WTC11 (cell line): ENCODE data around the gene STK25.

ENCODE experiments used
- CREM ChIP-seq: sonication (generic); formaldehyde crosslinking; IDR thresholded peaks from 2 replicates; pipeline ENCODE4 v1.8.1; 2022; ENCODE audit warnings: mild to moderate bottlenecking, missing genetic modification reagents, moderate library complexity
- FOXJ3 ChIP-seq: sonication (generic); formaldehyde crosslinking; IDR thresholded peaks from 2 replicates; pipeline ENCODE4 v1.9.0; 2021; ENCODE audit warnings: missing genetic modification reagents, mild to moderate bottlenecking, borderline replicate concordance
- NR2C2 ChIP-seq: sonication (generic); formaldehyde crosslinking; IDR thresholded peaks from 2 replicates; pipeline ENCODE4 v1.8.0; 2022; ENCODE audit warnings: mild to moderate bottlenecking, missing genetic modification reagents
- SMAD3 ChIP-seq: sonication (generic); formaldehyde crosslinking; IDR thresholded peaks from 2 replicates; pipeline ENCODE4 v1.8.0; 2022; ENCODE audit warnings: missing genetic modification reagents, mild to moderate bottlenecking, borderline replicate concordance
- TEAD1 ChIP-seq: sonication (generic); formaldehyde crosslinking; IDR thresholded peaks from 2 replicates; pipeline ENCODE4 v1.8.0; 2022; ENCODE audit warnings: mild to moderate bottlenecking, missing genetic modification reagents
- ZNF423 ChIP-seq: fragments of 250-450 bp; sonication (Bioruptor Pico); IDR thresholded peaks from 2 replicates; pipeline ENCODE4 v2.1.2; 2022; ENCODE audit warnings: mild to moderate bottlenecking, moderate library complexity
- TF ChIP-seq, protein P1 (sequence below): fragments of 200-600 bp; IDR thresholded peaks from 2 replicates; pipeline ENCODE4 v1.8.0; 2022; ENCODE audit warnings: antibody characterized with exemption
- TF ChIP-seq, protein P2 (sequence below): sonication (generic); formaldehyde crosslinking; IDR thresholded peaks from 2 replicates; pipeline ENCODE4 v1.8.0; 2022; ENCODE audit warnings: mild to moderate bottlenecking, missing genetic modification reagents
- TF ChIP-seq, protein P3 (sequence below): sonication (generic); formaldehyde crosslinking; IDR thresholded peaks from 2 replicates; pipeline ENCODE4 v1.8.1; 2022; ENCODE audit warnings: low read depth, mild to moderate bottlenecking, moderate library complexity, missing genetic modification reagents, borderline replicate concordance
- TF ChIP-seq, protein P4 (sequence below): sonication (generic); formaldehyde crosslinking; IDR thresholded peaks from 2 replicates; pipeline ENCODE4 v1.8.1; 2022; ENCODE audit warnings: mild to moderate bottlenecking, moderate library complexity, missing genetic modification reagents
- TF ChIP-seq, protein P5 (sequence below): sonication (generic); formaldehyde crosslinking; IDR thresholded peaks from 2 replicates; pipeline ENCODE4 v1.8.0; 2022; ENCODE audit warnings: mild to moderate bottlenecking, missing genetic modification reagents
- TF ChIP-seq, protein P6 (sequence below): fragments of 250-450 bp; sonication (Bioruptor Pico); IDR thresholded peaks from 2 replicates; pipeline ENCODE4 v1.8.0; 2021; ENCODE audit warnings: mild to moderate bottlenecking

DNA sequence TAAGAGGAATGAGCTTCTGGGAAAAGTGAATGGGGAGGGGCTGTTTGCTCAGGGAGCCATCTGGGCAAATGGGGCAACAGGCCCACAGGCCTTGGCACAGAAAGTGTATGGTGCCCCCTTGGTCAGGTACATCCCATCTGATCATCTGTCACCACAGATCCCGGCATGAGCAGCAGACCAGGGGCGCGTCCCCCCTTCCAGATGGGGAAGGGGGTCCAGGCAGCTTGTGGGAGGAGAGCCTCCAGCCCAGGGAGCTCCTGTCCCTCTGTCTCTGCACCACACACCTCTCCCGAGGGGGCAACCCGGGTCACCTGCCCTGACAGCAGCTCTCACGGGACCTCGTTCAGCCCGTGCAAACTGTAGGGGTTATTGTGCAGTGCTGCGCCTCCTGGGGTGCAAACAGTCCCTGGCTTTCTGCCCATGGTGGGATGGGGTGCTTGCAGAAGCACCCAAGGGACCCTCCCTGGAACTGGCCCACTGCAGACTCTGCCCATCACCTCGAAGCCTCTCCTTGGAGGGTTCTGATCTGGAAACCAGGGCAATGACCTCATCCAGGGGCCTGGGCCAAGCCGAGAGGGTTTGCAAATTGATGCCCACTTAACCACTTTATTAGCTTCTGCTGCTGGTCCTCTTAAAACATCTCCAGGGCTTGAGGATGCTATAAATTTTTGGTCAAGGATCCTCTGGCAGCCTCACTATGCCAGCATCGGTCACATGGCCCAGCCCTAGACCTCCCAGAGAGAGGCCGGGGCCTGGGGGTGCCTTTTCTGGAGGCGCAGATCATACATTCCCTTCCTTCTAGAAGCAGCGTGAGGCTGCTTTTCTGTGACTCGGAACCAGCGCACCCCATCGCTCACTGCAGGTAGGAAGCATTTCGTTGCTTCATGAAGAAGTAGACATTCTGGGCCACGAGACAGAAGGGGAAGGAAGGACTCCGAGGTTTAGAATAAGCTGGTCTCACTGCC, 42.5 kb upstream of the STK25 start:
- TF ChIP-seq, protein P1, sequence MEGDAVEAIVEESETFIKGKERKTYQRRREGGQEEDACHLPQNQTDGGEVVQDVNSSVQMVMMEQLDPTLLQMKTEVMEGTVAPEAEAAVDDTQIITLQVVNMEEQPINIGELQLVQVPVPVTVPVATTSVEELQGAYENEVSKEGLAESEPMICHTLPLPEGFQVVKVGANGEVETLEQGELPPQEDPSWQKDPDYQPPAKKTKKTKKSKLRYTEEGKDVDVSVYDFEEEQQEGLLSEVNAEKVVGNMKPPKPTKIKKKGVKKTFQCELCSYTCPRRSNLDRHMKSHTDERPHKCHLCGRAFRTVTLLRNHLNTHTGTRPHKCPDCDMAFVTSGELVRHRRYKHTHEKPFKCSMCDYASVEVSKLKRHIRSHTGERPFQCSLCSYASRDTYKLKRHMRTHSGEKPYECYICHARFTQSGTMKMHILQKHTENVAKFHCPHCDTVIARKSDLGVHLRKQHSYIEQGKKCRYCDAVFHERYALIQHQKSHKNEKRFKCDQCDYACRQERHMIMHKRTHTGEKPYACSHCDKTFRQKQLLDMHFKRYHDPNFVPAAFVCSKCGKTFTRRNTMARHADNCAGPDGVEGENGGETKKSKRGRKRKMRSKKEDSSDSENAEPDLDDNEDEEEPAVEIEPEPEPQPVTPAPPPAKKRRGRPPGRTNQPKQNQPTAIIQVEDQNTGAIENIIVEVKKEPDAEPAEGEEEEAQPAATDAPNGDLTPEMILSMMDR = no peak
- TF ChIP-seq, protein P2, sequence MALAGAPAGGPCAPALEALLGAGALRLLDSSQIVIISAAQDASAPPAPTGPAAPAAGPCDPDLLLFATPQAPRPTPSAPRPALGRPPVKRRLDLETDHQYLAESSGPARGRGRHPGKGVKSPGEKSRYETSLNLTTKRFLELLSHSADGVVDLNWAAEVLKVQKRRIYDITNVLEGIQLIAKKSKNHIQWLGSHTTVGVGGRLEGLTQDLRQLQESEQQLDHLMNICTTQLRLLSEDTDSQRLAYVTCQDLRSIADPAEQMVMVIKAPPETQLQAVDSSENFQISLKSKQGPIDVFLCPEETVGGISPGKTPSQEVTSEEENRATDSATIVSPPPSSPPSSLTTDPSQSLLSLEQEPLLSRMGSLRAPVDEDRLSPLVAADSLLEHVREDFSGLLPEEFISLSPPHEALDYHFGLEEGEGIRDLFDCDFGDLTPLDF (CRISPR knock-in tag) = no peak
- TF ChIP-seq, protein P3, sequence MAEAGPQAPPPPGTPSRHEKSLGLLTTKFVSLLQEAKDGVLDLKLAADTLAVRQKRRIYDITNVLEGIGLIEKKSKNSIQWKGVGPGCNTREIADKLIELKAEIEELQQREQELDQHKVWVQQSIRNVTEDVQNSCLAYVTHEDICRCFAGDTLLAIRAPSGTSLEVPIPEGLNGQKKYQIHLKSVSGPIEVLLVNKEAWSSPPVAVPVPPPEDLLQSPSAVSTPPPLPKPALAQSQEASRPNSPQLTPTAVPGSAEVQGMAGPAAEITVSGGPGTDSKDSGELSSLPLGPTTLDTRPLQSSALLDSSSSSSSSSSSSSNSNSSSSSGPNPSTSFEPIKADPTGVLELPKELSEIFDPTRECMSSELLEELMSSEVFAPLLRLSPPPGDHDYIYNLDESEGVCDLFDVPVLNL (CRISPR knock-in tag) = no peak
- TF ChIP-seq, protein P4, sequence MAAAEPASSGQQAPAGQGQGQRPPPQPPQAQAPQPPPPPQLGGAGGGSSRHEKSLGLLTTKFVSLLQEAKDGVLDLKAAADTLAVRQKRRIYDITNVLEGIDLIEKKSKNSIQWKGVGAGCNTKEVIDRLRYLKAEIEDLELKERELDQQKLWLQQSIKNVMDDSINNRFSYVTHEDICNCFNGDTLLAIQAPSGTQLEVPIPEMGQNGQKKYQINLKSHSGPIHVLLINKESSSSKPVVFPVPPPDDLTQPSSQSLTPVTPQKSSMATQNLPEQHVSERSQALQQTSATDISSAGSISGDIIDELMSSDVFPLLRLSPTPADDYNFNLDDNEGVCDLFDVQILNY = no peak
- TF ChIP-seq TEAD1 (no peak), FOXJ3 (CRISPR knock-in tag) (no peak), ZNF423 (CRISPR knock-in tag) (no peak), CREM (CRISPR knock-in tag) (no peak), NR2C2 (no peak), SMAD3 (CRISPR knock-in tag) (no peak)
- TF ChIP-seq, protein P5, sequence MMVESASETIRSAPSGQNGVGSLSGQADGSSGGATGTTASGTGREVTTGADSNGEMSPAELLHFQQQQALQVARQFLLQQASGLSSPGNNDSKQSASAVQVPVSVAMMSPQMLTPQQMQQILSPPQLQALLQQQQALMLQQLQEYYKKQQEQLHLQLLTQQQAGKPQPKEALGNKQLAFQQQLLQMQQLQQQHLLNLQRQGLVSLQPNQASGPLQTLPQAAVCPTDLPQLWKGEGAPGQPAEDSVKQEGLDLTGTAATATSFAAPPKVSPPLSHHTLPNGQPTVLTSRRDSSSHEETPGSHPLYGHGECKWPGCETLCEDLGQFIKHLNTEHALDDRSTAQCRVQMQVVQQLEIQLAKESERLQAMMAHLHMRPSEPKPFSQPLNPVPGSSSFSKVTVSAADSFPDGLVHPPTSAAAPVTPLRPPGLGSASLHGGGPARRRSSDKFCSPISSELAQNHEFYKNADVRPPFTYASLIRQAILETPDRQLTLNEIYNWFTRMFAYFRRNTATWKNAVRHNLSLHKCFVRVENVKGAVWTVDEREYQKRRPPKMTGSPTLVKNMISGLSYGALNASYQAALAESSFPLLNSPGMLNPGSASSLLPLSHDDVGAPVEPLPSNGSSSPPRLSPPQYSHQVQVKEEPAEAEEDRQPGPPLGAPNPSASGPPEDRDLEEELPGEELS = no peak
- TF ChIP-seq, protein P6, sequence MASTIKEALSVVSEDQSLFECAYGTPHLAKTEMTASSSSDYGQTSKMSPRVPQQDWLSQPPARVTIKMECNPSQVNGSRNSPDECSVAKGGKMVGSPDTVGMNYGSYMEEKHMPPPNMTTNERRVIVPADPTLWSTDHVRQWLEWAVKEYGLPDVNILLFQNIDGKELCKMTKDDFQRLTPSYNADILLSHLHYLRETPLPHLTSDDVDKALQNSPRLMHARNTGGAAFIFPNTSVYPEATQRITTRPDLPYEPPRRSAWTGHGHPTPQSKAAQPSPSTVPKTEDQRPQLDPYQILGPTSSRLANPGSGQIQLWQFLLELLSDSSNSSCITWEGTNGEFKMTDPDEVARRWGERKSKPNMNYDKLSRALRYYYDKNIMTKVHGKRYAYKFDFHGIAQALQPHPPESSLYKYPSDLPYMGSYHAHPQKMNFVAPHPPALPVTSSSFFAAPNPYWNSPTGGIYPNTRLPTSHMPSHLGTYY = no peak
